HG02870 (cell line): ENCODE results near the gene IGF2BP2.

Source experiments
- ATAC-seq: cut with Tn5 transposase; IDR thresholded peaks from one replicate; pipeline ENCODE4 v1.9.1; 2021; ENCODE audit warnings: mild to moderate bottlenecking, moderate library complexity; ENCODE audit not compliant: unreplicated experiment

Gene IGF2BP2

DNA sequence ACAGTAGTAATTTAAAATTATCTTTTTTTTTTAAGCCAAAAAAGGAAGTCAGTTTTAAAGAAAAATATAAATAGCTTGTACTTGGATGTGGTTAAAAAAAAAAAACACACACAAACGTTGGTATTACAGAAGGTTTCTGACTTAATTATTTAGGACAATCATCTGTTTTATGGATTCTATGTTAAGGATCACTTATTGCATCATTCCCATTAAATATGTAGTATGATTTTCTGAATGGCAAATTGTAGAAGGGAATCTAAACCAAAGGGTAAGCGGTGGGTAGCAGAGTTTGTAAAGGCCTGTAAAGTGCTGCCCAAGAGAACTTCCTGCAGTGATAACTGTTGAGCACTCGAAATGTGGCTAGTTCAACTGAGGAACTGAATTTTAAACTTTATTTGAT lies 230.8 kb downstream of the IGF2BP2 start:
- ATAC-seq, result no peak
